HG02852 (cell line): Measurements from ENCODE around the gene ECT2.
"Not testable (repeated sequence)": the region's sequence is repeated elsewhere in the genome, so short reads cannot be mapped to it uniquely, and the experiment has no call there.

ENCODE experiments used
- ATAC-seq: cut with Tn5 transposase; IDR thresholded peaks from one replicate; pipeline ENCODE4 v1.9.1; 2021; ENCODE audit warnings: mild to moderate bottlenecking, moderate library complexity; ENCODE audit not compliant: unreplicated experiment

ECT2 gene

GRCh38 chr3:172853921-172854666 is 103.6 kb downstream of the ECT2 start:
- ATAC-seq: no peak

- no peak for ATAC-seq
Measured at GRCh38 chr3:172855037-172855436, 104.5 kb downstream of the ECT2 start.

GRCh38 chr3:172856795-172857742 is 106.5 kb downstream of the ECT2 start:
- ATAC-seq: no peak

- no peak for ATAC-seq
Measured at GRCh38 chr3:172859041-172859440, 108.5 kb downstream of the ECT2 start.

- ATAC-seq: not testable (repeated sequence)
Measured at GRCh38 chr3:172866726-172867350, 116.3 kb downstream of the ECT2 start.

GRCh38 chr3:172868582-172869200 is 118.2 kb downstream of the ECT2 start:
- no peak for ATAC-seq

GRCh38 chr3:172869368-172869771 is 118.8 kb downstream of the ECT2 start:
- ATAC-seq: no peak

- ATAC-seq: no peak
Measured at GRCh38 chr3:172869784-172870518, 119.4 kb downstream of the ECT2 start.
